Right lobe of liver (tissue), 4 donors: Measurements from ENCODE around the gene URAD.

Experiments used
- CTCF ChIP-seq, 4 donors: fragments of 200-600 bp in 3 of 4; fragments of 450-650 bp in 1 of 4; IDR thresholded peaks; one replicate each; pipeline versions ENCODE4 v1.5.1 to v1.8.0; 2016 to 2022; ENCODE audit warnings: antibody characterized with exemption in 4 of 4, mild to moderate bottlenecking in 2 of 4
- POLR2A ChIP-seq: fragments of 450-650 bp; IDR thresholded peaks from one replicate; pipeline ENCODE4 v1.6.1; 2017; ENCODE audit warnings: antibody characterized with exemption, mild to moderate bottlenecking
- donor health status: DM: no; HTN: no; CAD: no.
- donor health status: DM: no; HTN: no; CAD: no.
- donor health status: DM: no; HTN: yes; CAD: no.

GRCh38 chr13:28031896-28032288, 43.4 kb upstream of the URAD start:
- TF ChIP-seq CTCF (IDR thresholded peaks at IDR 0.05) (no peak), POLR2A (no peak)
